H1 (cell line): ENCODE data around the gene PLCB1. TPM values are rescaled to one million over a fixed set of nuclear protein-coding genes. Genes with fewer than 3 reads are reported as not detected.

Experiments used
- CTCF ChIA-PET: fragments of 300-600 bp; sonication (Branson Sonifier 250); formaldehyde crosslinking; loops from one replicate; lab custom pipeline; 2021; ENCODE audit not compliant: partially characterized antibody; lab: Charles Lee
- POLR2A ChIA-PET: fragments of 300-600 bp; sonication (Branson Sonifier 250); formaldehyde crosslinking; loops from one replicate; lab custom pipeline; 2021; ENCODE audit warnings: inconsistent platforms; ENCODE audit not compliant: partially characterized antibody; lab: Charles Lee
- DNase-seq, 2 experiments: peaks; one replicate each; pipeline versions ENCODE4 v3.0.0 to v3.0.0-alpha.2; 2010 to 2022; ENCODE audit warnings: low spot score in 2 of 2, low read depth in 1 of 2, mixed read lengths in 1 of 2
- FAIRE-seq: peaks from 2 replicates; lab custom pipeline; 2011; peaks lifted over from hg19 to GRCh38; lab: Jason Lieb, UNC
- H2AFZ ChIP-seq: 2 replicates; pipeline ENCODE4 v1.8.1; 2012; ENCODE audit warnings: low read length, inconsistent platforms
- H2AK5ac ChIP-seq: 2 replicates; pipeline ENCODE4 v1.6.1; 2013; ENCODE audit warnings: low read depth, low read length
- H2BK120ac ChIP-seq: replicated peaks from 2 replicates; pipeline ENCODE3; 2013; ENCODE audit warnings: low read depth, low read length, inconsistent platforms
- H2BK12ac ChIP-seq: 2 replicates; pipeline ENCODE4 v1.6.1; 2013; ENCODE audit warnings: low read depth, low read length
- H2BK15ac ChIP-seq: 2 replicates; pipeline ENCODE4 v1.6.1; 2013; ENCODE audit warnings: low read length
- H2BK20ac ChIP-seq: 2 replicates; pipeline ENCODE4 v1.6.1; 2013; ENCODE audit warnings: low read length
- H2BK5ac ChIP-seq: 2 replicates; pipeline ENCODE4 v1.6.1; 2013; ENCODE audit warnings: low read depth, low read length
- H3K14ac ChIP-seq: 2 replicates; pipeline ENCODE4 v1.6.1; 2013; ENCODE audit warnings: inconsistent platforms; ENCODE audit not compliant: insufficient read length
- H3K18ac ChIP-seq: 2 replicates; pipeline ENCODE4 v1.6.1; 2013; ENCODE audit warnings: low read length; ENCODE audit errors: extremely low read depth
- H3K23ac ChIP-seq: 2 replicates; pipeline ENCODE4 v1.6.1; 2013; ENCODE audit warnings: inconsistent platforms; ENCODE audit not compliant: insufficient read length
- H3K23me2 ChIP-seq: 2 replicates; pipeline ENCODE4 v1.6.1; 2013; ENCODE audit warnings: low read depth, low read length
- H3K27ac ChIP-seq: 2 replicates; pipeline ENCODE4 v1.6.1; 2011; ENCODE audit warnings: low read depth, low read length, inconsistent platforms
- H3K27me3 ChIP-seq, 4 experiments: replicated peaks in 1 of 4; 1 replicate in 1 of 4; 2 replicates in 3 of 4; pipeline versions ENCODE4 v1.6.1 to v1.8.1; 2011 to 2013; ENCODE audit warnings: low read length in 3 of 4, mild to moderate bottlenecking in 3 of 4, inconsistent platforms in 2 of 4, mixed read lengths in 2 of 4, moderate library complexity in 1 of 4; ENCODE audit not compliant: control insufficient read depth in 3 of 4, insufficient read depth in 3 of 4; ENCODE audit errors: extremely low read depth in 1 of 4
- H3K36me3 ChIP-seq, 4 experiments: 2 replicates each; pipeline versions ENCODE4 v1.6.1 to v1.8.1; 2011 to 2013; ENCODE audit warnings: mild to moderate bottlenecking in 4 of 4, low read length in 3 of 4, moderate library complexity in 2 of 4, control low read depth in 1 of 4, inconsistent platforms in 1 of 4; ENCODE audit not compliant: insufficient read depth in 4 of 4, control insufficient read depth in 2 of 4
- H3K4ac ChIP-seq: replicated peaks from 2 replicates; pipeline ENCODE3; 2013; ENCODE audit warnings: low read length, low read depth, mixed read lengths, inconsistent platforms; ENCODE audit not compliant: insufficient read length
- H3K4me1 ChIP-seq, 4 experiments: replicated peaks in 1 of 4; 1 replicate in 1 of 4; 2 replicates in 3 of 4; pipeline versions ENCODE4 v1.6.1 to v1.8.1; 2011 to 2013; ENCODE audit warnings: low read length in 3 of 4, inconsistent platforms in 2 of 4, mixed read lengths in 1 of 4; ENCODE audit not compliant: insufficient read depth in 4 of 4, control insufficient read depth in 3 of 4
- H3K4me2 ChIP-seq, 2 experiments: 2 replicates each; pipeline versions ENCODE4 v1.6.1 to v1.8.1; 2011 to 2013; ENCODE audit warnings: low read depth in 2 of 2, low read length in 2 of 2, control low read depth in 1 of 2, inconsistent platforms in 1 of 2, mild to moderate bottlenecking in 1 of 2; ENCODE audit not compliant: insufficient read depth in 1 of 2
- H3K4me3 ChIP-seq, 4 experiments: fragments of 200-600, 300-600 bp in 1 of 4; sonication (generic), shearing (Covaris generic), sonication (Bioruptor Twin) in 1 of 4; 2 replicates each; pipeline versions ENCODE4 v1.5.1 to v1.8.1; 2011 to 2016; ENCODE audit warnings: low read length in 4 of 4, low read depth in 3 of 4, control low read depth in 2 of 4, inconsistent platforms in 2 of 4, mild to moderate bottlenecking in 2 of 4, mixed read lengths in 1 of 4, moderate library complexity in 1 of 4; ENCODE audit not compliant: insufficient read depth in 2 of 4; ENCODE audit errors: extremely low read depth in 1 of 4
- H3K56ac ChIP-seq: replicated peaks from 2 replicates; pipeline ENCODE3; 2013; ENCODE audit warnings: low read depth, mild to moderate bottlenecking, mixed read lengths, low read length, inconsistent platforms; ENCODE audit not compliant: insufficient read length
- H3K79me1 ChIP-seq: 2 replicates; pipeline ENCODE4 v1.6.1; 2013; ENCODE audit warnings: low read depth, low read length, control low read depth
- H3K79me2 ChIP-seq, 2 experiments: 2 replicates each; pipeline versions ENCODE4 v1.6.1 to v1.8.1; 2012 to 2013; ENCODE audit warnings: low read length in 2 of 2, mild to moderate bottlenecking in 2 of 2, inconsistent platforms in 1 of 2; ENCODE audit not compliant: insufficient read depth in 2 of 2, control insufficient read depth in 1 of 2
- H3K9ac ChIP-seq, 4 experiments: replicated peaks in 1 of 4; 1 replicate in 1 of 4; 2 replicates in 3 of 4; pipeline versions ENCODE4 v1.6.1 to v1.8.1; 2011 to 2013; ENCODE audit warnings: low read depth in 3 of 4, low read length in 3 of 4, control low read depth in 2 of 4, mild to moderate bottlenecking in 2 of 4, moderate library complexity in 2 of 4, inconsistent platforms in 1 of 4; ENCODE audit errors: extremely low read depth in 1 of 4
- H3K9me3 ChIP-seq, 2 experiments: 2 replicates each; pipeline versions ENCODE4 v1.6.1 to v1.8.1; 2012 to 2013; ENCODE audit warnings: mild to moderate bottlenecking in 2 of 2, moderate library complexity in 2 of 2, control low read depth in 1 of 2, inconsistent platforms in 1 of 2, low read depth in 1 of 2, low read length in 1 of 2, mixed read lengths in 1 of 2; ENCODE audit not compliant: insufficient read depth in 2 of 2
- H4K20me1 ChIP-seq, 2 experiments: replicated peaks in 1 of 2; 2 replicates each; pipeline versions ENCODE3 to v1.8.1; 2011 to 2013; ENCODE audit warnings: inconsistent platforms in 2 of 2, low read length in 2 of 2, mild to moderate bottlenecking in 1 of 2; ENCODE audit not compliant: insufficient read depth in 2 of 2, control insufficient read depth in 1 of 2
- H4K5ac ChIP-seq: 2 replicates; pipeline ENCODE4 v1.6.1; 2013; ENCODE audit warnings: low read length, low read depth, mixed read lengths, inconsistent platforms; ENCODE audit not compliant: insufficient read length
- H4K8ac ChIP-seq: 2 replicates; pipeline ENCODE4 v1.8.0; 2013; ENCODE audit warnings: mild to moderate bottlenecking, moderate library complexity, low read length, inconsistent platforms; ENCODE audit not compliant: insufficient read depth; ENCODE audit errors: extremely low read depth
- H4K91ac ChIP-seq: replicated peaks from 2 replicates; pipeline ENCODE3; 2013; ENCODE audit warnings: low read length, mixed read lengths, inconsistent platforms; ENCODE audit not compliant: insufficient read length
- BCL11A ChIP-seq, 2 experiments: IDR thresholded peaks; one replicate each; pipeline ENCODE4 v1.6.1; 2011; ENCODE audit warnings: low read depth in 2 of 2, low read length in 2 of 2, mild to moderate bottlenecking in 2 of 2
- POLR2A ChIP-seq, 2 experiments: IDR thresholded peaks; 1 replicate in 1 of 2; 2 replicates in 1 of 2; pipeline ENCODE4 v1.6.1; 2011; ENCODE audit warnings: low read depth in 2 of 2, low read length in 2 of 2, mild to moderate bottlenecking in 2 of 2; ENCODE audit errors: control extremely low read depth in 1 of 2
- SP4 ChIP-seq: IDR thresholded peaks from 2 replicates; pipeline ENCODE4 v1.6.1; 2012; ENCODE audit warnings: low read length, inconsistent platforms
- WGBS, 2 experiments: shearing (Covaris generic) in 1 of 2; methylation state at CpG; one replicate each; pipeline versions ENCODE4 v1.1.6 to v1.1.7; 2013 to 2015; ENCODE audit warnings: low lambda C conversion rate in 2 of 2, mixed read lengths in 2 of 2, inconsistent platforms in 1 of 2, low coverage in 1 of 2, missing lambda C conversion rate in 1 of 2; ENCODE audit not compliant: insufficient replicate concordance in 2 of 2, insufficient coverage in 1 of 2, insufficient read length in 1 of 2; ENCODE audit errors: extremely low coverage in 1 of 2, missing lambda C conversion rate in 1 of 2; 5-methylcytosine and 5-hydroxymethylcytosine counted together
- polyA plus RNA-seq, 7 experiments: library from polyadenylated mRNA; depleted of rRNA in 3 of 7; stranded (reverse) in 5 of 7; unstranded in 2 of 7; fragments of >200 nt in 5 of 7; fragments of 200-250 nt in 2 of 7; gene quantifications; 1 replicate in 5 of 7; 2 replicates in 1 of 7; 4 replicates in 1 of 7; pipeline versions ENCODE4 v1.2.1 to v1.2.3, GENCODE V29; 2011 to 2013; ENCODE audit warnings: missing spikeins in 2 of 7, mixed read lengths in 2 of 7
- total RNA-seq: library from RNA; stranded (reverse); fragmentation: NEBNext Ultra II Directional; extraction: Animal tissue kit (Norgen Biotek cat#: 25700); gene quantifications from 2 replicates; pipeline ENCODE4 v1.2.1, GENCODE V29; 2021

The PLCB1 gene
- total and polyA plus RNA-seq, 2 of the 8 experiments (the other 6 are each of a cell fraction or from before 2014, with no cell fraction given): 2.6 to 9.1 TPM

DNA sequence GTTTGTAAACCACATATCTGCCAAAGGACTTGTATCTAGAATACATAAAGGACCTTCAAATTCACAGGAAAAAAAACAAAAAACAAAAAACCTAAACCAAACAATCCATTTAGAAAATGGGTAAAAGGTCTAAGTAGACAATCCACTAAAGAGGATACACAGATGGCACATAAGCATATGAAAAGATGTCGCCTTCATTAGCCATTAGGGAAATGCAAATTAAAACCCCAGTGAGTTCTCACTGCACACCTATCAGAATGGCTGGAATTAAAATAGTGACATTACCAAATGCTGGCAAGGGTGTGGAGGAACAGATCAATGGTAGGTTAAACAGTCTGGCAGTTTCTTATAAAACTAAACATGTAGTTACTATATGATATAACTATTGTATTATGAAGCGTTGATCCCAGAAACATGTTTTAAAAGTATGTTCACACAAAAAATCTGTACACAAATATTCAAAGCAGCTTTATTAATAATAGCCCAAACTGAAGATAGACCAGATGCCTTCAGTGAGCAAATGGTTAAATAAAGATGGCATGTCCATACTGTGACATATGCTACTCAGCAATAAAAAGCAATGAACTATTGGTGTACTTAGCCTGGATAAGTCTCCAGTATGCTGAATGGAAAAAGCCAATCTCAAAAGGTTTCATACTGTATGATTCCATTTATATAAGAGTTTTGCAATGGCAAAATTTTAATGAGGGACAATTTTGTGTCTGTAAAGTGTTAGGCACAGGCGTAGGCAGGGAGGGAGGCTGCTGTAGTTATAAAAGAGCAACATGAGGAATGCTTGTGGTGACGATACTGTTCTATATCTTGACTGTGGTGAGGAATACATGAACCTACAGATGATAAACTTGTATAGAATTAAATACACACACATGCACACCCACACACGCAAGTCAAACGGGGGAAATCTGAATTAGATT is 43.9 kb downstream of the PLCB1 start:
- no peak for TF ChIP-seq POLR2A (IDR thresholded peaks at IDR 0.05; ENCODE audit: control extremely low read depth in 1 of 2, low read depth in 2 of 2, low read length in 2 of 2)
- no peak for TF ChIP-seq SP4
- no peak for TF ChIP-seq BCL11A (IDR thresholded peaks at IDR 0.05; ENCODE audit: low read depth in 2 of 2, low read length in 2 of 2)
- DNase-seq (no peak), FAIRE-seq (no peak)
- Histone ChIP-seq H3K27ac (no peak overlapping the region), H3K36me3 (no peaks in the 10 kb centered on the region), H3K18ac (no peak overlapping the region), H2AK5ac (no peak overlapping the region), H3K9ac (no peak overlapping the region), H2BK20ac (no peak overlapping the region), H2BK120ac (no peak overlapping the region), H4K8ac (no peak overlapping the region), H4K20me1 (no peaks in the 10 kb centered on the region), H3K79me2 (no peaks in the 10 kb centered on the region), H4K91ac (no peak overlapping the region), H3K14ac (no peak overlapping the region), H3K23me2 (no peaks in the 10 kb centered on the region), H3K9me3 (no peaks in the 10 kb centered on the region), H3K56ac (no peak overlapping the region), H3K23ac (no peak overlapping the region), H3K4me3 (no peak overlapping the region), H3K4me2 (no peak overlapping the region), H2BK15ac (no peak overlapping the region), H4K5ac (no peak overlapping the region), H3K27me3 (no peaks in the 10 kb centered on the region), H2AFZ (no peak overlapping the region), H3K4me1 (no peaks in the 10 kb centered on the region), H3K4ac (no peak overlapping the region), H2BK12ac (no peak overlapping the region), H2BK5ac (no peak overlapping the region), H3K79me1 (no peaks in the 10 kb centered on the region)
- CTCF ChIA-PET: no interaction called here
- WGBS, 2 experiments: 87% methylated on average over 6 of the region's 6 CpGs; no CpG with 5 or more reads in 1 of the 2 experiments
- POLR2A ChIA-PET: no interaction called here
